HG02943 (cell line): ENCODE results near the gene SH3BP4.

Experiments used
- ATAC-seq: cut with Tn5 transposase; IDR thresholded peaks from one replicate; pipeline ENCODE4 v1.9.1; 2021; ENCODE audit warnings: mild to moderate bottlenecking, low read depth, moderate library complexity; ENCODE audit not compliant: unreplicated experiment

Gene SH3BP4

DNA sequence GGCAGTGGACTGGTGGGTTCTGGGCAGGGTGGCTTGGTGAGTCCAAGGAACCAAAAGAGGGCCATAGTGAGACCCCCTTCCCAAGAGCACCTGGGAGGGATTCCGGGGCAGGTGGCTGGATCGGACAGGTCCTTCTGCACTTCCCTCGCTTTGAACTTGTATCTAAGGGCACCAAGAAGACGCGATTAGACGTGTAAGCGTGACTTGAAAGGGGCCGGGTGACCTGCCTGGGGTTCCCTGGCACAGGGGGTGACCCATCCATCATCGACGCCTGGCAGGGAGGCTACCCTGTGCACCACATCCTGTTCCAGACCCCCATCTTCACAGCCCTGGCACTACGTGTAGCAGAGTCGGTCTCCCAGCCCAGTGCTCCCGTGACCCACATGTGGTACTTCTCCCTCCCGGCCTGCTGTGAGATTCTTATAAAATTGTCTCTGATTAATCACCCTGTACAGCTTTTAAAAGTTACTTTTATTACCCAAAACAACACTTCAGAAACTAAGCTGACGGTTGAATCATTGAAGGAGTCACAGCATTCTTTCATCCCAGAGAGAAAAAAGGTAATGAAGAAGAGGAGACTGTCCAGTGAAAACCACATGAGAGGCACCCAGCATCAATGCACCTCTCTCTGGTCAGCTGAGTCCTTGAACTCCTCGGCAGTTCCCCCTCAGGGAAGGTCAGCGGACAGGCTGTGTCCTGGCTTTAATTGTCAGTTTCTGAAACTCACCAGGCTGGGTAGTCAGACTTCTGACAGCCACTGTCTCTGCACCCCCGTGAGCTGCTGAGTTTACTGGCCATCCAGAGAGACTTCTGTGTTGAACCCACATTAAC, 13.0 kb downstream of the SH3BP4 start:
- no peak for ATAC-seq

DNA sequence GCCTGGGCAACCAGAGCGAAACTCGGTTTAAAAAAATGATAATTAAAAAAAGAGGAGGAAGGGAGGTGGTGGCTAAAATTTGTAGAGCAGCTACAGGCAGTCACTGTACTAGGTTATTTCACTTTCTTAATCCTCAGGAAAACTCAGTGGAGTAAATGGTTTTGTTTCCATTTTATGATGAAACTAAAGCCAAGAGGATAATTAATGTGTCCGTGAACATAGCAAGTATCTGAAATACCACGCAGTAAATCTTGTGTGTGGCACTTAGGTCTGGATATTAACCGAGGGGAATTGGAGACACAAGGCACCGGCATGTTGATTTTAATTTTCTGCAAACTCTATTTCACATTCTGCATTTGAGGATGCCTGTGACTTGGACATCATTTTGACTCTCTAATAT, 14.5 kb downstream of the SH3BP4 start:
- no peak for ATAC-seq

DNA sequence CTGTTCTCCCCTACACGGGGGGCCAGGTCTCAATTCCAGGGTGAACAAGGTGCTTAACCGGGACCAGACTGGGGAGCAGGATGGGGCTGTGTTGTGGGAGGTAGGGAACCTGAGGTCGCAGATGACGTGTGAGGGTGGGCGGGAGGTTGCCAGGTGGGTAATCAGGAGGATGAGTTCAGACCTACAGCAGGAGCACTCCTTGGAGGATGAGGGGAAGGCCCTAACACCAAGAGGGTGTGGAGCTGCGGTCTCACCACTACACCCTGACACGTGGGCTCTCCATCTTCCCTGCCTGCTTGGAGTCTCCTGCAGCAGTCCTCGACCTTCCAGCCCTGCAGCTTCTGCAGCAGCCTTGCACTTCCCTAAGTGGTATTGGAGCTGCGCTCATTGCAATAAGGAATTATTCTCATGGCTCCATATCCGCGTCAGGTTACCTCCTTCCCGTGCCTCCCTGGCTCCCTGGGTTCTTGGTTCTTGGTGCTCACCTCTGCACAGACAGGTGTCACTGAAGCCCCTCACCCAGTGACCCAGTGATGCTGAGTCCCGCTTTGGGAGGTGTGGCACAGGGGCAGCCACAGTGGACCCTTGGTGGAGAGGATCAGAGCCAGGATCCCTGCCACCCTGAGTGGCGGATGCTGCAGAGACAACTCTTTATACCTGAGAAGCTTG, 15.5 kb downstream of the SH3BP4 start:
- ATAC-seq, result no peak

DNA sequence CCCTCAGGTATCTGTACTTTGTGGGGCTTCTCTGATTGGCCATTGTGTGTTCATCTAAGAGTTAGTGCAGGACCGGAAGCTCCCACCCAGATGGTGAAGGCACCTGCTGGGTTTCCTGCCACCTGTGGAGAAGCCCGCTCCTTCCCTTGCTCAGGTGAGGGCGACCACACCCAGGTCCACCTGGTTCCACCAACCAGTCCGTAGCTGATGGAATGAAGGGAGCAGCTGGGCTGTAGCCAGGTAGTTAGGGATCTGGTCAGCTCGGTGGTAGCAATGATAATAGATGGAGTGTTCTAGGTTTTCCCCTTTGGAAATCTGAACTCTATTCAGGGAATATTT, 16.0 kb downstream of the SH3BP4 start:
- ATAC-seq, result no peak

DNA sequence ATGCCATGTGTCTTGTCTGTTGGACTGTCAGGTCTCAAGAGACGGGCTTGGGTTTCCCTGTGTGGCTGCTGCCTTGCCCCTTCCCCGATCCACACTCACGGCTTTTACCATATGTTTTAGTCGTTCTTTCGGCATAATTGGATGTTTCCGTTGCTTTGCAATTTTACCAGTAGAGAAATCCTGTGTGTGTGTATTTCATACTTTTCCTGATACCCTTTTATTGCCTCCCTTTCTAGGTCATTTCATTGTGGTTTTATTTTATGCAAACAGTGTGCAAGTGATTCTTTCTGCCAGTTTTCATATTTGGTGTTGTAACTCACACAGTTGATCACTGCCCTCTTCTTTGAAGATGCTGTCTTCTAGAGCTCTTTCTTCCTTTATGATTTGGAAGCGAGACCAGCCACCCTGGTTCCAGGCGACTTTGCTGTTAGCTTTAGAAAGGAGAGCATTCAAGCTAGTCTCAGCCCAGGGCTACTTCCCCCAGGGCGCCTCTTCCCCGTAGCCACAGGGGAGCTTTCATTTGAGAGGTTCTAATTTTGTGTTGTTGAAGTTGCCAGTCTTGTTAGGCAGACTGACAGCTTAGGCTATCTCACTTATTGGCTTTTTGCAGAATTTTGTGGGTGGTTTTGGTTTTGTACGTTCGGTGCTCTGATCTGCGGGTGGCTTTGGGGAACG, 17.0 kb downstream of the SH3BP4 start:
- no peak for ATAC-seq

DNA sequence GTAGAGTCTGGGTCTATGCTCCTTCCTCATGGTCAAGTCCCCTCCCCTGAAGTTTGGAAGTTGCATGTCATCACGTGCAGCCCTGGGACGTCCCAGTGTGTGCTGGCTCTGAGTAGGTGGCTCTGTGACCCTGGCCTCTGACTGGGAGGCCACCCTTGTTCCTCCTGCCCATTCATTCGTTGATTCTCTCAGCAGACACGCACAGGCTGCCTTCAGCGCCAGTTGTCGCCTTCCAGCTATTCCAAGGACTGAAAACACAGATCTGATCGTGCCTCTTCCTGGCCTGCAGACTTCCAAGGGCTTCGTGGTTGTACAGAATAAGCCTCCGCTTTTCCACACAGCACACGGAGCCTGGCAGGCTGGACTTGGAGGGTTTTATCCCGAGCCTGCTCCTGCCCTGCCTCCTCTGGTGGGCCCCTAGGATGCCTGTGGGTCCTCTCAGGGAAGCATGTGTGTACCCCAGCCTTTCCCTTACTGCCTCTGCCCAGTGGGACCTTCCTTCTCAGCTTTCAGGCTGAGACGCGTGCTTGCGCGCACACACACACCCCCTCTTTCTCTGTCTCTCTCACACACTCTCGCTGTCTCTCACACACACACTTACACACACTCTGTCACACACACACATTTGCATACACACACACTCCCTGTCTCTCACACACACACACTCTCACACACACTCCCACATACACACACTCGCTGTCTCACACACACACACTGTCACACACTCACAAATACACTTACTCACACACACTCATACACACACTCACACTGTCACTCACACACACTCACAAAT, 17.7 kb downstream of the SH3BP4 start:
- ATAC-seq, result no peak

DNA sequence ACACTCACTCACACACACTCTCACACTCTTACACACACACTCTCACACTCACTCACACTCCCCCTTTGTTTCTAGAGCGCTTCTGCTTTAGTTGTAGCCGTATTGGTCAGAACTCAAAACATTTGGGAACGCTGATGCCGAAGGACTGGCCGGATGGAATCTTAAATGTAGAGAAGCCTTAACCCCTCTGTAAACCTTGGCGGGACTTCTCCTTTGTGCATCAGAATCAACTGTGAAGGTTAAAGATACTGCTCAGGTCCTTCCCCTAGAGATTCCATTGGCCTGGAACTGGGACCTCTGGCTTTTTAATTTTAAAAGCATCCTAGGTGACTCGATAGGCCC, 18.3 kb downstream of the SH3BP4 start:
- ATAC-seq, result no peak

DNA sequence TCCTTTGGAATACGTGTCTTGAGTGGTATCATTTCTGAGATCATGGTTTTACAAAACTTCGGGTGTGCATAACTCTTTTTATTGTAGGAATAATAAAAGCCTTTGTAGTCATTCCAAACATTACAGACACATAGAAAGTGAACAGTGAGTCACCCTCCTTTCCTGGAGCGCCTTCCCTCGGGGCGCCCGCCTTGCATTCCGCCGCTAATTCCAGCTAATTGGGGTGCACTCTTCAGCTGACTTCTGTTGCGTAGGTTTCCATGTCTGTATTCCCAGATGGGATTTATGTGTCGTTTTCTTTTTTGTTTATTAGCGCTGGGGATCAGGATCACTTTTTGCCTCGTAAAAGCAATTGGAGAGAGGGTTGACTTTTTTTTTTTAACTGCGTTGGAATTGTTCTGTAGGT, 18.7 kb downstream of the SH3BP4 start:
- ATAC-seq, result no peak

DNA sequence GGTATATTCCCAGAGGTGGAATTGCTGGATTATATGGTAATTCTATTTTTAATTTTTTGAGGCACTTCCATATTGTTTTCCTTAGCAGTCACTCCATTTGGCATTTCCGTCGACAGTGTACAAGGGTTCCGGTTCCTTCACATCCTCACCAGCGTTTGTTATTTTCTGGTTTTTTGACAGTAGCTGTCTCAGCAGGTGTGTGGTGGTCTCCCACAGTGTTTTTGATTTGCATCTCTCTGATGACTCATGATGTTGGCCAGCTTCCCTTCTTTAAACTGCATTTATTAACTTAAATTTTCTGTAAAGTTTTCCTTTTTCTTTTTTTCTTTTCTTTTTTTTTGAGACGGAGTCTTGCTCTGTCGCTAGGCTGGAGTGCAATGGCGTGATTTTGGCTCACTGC, 19.7 kb downstream of the SH3BP4 start:
- ATAC-seq, result no peak

DNA sequence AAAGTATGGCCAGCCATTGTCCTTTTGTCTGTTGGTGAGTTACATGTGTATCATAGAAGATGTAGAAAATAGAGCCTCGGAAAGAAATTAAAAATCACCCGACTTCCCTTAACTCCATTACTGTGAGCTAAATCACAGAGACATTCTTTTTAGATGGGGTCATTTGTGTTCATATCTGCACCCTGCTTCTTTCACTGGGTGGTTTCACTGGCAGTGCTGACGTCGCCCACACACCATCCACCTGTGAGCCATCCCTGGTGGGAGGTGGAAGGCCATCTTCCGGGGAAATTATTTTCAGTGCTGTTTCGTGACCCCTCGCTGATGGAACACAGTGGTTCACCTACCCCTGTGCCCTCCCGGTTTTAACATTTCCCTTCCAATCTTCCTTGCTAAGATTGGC, 21.2 kb downstream of the SH3BP4 start:
- no peak for ATAC-seq

DNA sequence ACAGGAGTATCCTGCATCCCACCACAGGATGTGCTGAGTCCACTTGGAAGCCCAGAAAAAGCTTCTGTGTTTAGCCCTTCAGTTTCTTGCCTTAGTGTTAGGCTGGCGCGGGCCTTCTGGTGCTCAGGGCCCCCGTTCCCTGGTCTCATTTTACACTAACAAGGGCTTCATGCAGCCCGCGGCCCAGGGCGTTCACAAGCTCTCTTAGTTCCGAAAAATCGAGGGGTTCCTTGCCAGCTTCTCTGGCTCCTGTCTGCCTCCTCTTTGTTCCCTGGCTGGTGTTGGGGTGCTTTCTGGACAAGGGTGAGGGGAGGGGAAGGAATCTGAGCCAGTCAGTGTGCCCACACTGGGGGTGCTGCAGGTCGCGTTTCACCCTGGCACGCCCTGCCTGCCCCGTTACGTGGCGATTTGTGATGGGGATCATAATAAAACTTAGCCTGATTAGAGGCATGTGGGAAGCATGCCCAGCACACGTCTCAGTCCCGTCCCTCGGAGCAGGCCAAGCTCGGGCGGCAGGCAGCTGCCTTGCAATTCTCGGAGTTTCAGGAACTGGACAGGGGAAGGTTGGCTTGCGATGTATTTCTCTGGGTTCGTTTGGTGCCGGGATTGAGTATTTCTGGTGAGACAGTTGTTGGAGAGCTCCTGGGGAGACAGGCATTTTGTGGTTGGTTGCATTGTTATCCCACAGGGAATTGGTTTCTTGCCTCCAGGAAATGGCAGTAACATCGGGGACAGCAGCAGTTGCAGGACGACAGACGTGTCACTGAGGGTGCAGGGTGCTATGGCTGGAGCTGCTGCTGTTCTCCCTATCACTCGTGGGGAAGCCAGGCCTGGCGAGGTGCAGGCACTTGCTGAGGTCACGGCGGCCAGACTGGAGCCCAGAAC, 22.9 kb downstream of the SH3BP4 start:
- ATAC-seq, result no peak

DNA sequence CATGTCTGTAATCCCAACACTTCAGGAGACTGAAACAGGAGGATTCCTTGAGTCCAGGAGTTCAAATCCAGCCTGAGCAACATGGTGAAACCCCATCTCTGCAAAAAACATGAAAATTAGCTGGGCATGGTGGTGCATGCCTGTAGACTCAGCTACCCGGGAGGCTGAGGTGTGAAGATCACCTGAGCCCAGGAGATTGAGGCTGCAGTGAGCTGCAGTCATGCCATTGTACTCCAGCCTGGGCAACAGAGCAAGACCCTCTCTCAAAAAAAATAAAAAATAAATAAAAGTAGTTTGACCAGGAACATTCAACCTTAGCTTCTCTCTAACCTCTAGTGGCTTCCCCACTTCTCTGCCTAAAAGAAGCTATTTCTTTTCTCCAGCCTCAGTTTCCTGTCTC, 23.8 kb downstream of the SH3BP4 start:
- no peak for ATAC-seq

DNA sequence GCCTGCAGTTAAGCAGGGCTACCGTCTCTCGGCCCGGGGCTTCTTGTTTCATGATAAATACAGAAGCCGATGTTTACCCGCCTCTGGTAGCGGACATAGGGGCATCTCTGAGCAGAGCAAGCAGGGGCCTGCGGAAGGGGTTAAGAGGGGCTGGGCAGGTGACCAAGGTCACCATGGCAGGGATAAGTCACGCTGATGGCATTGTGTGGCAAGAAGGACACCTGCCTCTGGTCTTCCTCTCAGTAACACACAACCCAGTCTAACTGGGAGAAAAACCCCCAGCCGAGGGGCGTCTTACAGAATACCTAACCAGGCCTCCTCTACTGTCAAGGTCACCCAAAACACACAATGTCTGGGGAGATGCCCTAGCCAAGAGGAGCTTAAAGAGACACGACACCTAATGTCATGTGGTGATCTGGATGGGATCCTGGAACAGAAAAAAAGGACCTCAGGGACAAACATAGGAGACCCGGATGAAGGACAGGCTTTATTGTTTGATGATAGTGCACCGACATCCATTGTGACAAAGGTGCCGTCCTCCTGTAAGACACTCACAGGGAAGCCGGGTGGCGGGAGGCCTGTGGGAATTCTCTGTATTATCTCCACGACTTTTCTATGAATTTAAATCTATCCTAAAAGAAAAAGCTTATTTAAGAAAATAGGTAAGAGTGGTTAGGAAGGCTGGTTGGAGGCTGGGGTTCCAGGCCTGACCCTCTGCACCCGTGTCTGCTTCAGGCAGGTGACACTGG, 24.8 kb downstream of the SH3BP4 start:
- no peak for ATAC-seq

DNA sequence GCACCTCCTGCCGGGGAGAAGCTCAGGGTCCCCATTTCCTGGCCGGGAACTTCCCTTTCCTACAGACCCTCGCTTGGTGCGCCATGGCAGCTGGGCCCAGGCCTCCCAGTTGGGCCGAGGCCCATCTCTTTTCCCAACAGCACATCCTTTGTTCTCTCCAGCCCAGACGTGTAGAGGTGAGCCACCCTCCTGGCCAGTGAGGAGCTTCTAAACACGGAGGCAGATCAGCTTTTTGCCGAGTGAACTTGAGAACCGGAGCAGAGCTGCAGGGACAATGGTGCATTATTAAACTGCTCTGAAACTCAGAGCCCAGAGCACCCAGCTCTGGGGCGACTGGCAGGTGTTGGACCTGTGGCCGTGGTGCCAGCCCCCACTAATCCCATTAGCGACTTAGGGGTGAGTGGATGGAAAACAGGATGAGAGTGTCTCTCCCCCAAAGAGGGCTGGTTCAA, 25.4 kb downstream of the SH3BP4 start:
- no peak for ATAC-seq

DNA sequence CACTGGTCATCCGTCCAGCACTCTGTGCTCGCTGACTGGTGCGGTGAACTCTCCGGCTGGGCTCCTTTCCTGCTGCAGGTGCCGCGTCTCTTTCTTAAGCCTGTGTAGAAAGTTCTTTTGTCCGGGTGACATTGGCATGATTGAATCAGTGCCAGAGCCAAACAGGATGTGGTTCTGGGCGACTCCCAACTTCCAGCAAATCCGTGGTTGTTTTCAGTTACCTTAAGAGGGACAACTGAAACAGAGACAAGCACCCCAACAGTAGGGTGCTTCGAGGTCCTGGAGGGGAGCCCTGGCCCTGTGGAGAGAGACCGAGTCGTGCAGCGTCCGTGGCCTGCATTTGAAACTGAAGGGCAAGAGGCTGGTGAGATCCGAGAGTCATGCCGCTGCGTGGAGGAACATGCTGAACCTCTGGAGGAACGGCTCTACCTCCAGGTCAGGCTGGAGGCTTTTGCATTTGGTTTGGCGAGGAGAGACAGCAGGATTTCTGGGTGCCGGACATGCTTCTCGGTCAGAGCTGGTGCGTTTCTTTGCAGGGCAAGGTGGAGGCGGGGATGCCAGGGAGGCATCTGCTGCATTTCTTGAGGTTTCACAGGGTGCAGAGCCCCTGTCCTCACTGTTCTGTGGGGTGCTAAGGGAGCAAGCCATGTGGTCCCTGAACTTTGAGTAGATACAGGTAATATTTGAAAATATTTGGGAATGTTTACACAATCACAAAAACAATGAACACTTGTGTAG, 26.8 kb downstream of the SH3BP4 start:
- no peak for ATAC-seq

DNA sequence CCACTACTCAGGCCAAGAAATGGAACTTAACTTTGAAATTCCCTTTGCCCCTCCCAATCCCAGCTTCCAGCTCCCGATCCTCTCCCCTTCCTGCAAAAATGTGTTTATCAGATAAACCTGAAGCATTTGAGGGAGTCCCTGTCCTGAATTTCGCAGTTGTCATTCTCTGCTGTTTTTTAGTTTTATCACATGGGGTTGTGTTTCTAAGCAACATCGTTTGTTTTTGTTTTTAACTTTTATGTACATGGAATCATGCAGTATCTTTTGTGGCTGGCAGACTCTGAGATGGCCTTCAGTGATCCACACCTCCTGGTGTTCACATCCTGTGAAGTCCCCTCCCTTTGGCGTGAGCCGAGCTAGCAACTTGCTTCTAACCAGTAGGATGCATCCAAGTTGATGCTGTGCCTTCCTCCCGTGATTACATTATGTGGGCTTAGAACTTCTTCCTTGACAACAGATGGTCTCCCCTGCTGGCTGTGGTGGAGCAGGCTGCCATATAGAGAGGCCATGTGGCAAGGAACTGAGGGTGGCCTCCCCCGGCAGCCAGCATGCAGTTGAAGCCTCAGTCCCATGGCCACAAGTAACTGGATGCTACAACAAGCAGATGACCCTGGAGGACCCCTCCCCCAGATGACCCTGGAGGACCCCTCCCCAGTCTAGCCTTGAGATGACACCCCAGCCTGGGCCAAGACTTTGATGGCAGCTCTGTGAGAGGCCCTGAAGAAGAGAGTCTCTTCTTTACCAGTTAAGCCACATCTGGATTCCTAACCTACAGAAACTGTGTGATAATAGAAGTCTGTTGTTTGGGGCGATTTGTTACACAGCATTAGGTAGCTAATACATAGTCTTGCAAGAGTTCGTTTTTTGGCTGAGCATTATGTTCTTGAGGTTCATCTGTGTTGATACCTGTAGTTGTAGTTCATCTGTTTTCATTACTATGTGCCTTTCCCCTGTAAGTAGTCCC, 27.7 kb downstream of the SH3BP4 start:
- no peak for ATAC-seq

DNA sequence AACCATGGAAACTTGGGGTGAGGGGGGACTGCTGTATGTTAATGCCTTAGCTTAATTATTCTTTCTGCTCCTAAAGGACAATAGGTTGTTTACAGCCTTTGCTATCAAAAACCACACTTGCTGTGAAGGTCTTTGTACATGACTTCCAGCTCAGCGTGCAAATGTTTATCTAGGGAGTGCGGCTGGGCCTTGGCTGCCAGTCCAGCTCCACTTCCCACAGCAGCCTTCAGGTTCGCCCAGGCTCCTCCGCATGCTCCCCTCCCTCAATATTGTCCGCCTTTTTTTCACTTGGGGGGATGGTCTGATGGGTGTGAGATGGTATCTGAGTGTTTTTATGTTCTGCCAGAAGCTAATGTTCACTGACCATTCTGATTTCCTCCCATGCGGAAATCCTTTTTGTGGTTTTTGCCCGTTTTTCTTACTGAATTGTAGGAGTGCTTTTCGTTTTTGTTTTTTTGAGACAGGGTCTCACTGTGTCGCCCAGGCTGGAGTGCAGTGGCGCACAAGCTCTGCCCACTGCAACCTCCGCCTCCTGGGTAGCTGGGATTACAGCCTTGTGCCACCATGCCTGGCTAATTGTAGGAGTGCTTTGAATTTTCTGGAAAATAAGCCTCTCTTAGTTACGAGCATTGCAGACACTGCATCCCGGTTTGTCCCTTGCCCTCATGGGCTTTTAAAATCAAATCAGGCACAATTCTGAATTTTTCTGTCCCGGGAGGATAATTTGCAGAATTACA, 28.8 kb downstream of the SH3BP4 start:
- no peak for ATAC-seq
